Measurements from ENCODE around the gene C3orf20.

Gene C3orf20

GRCh38 chr3:14641346-14641745, 33.6 kb upstream of the C3orf20 start:
- Histone ChIP-seq H3K4me3 (ENCODE audit: insufficient read length, low read depth) (no peak overlapping the region), H3K4me1 (ENCODE audit: insufficient read depth, insufficient read length) (peaks cover 3% of the 10 kb centered on the region), H3K36me3 (ENCODE audit: insufficient read depth, insufficient read length, low read length) (no peaks in the 10 kb centered on the region), H3K27me3 (ENCODE audit: insufficient read depth, insufficient read length) (no peaks in the 10 kb centered on the region), H3K9me3 (ENCODE audit: insufficient read depth, low read length) (no peaks in the 10 kb centered on the region), H3K9ac (ENCODE audit: insufficient read length, low read depth) (no peak overlapping the region)
- no peak for DNase-seq (ENCODE audit: low read depth, low spot score)
- no peak for TF ChIP-seq SUZ12 (IDR thresholded peaks at IDR 0.05; ENCODE audit: extremely low read depth, insufficient read depth, insufficient read length)
- TF ChIP-seq ZNF274 (IDR thresholded peaks at IDR 0.05; ENCODE audit: low read depth, low read length) = no peak
- no peak for TF ChIP-seq YY1 (IDR thresholded peaks at IDR 0.05; ENCODE audit: insufficient read depth, insufficient read length)

GRCh38 chr3:14645453-14645852, 29.5 kb upstream of the C3orf20 start:
- TF ChIP-seq ZNF274 (IDR thresholded peaks at IDR 0.05; ENCODE audit: low read depth, low read length) = no peak
- TF ChIP-seq SUZ12 (IDR thresholded peaks at IDR 0.05; ENCODE audit: extremely low read depth, insufficient read depth, insufficient read length) = no peak
- no peak for TF ChIP-seq YY1 (IDR thresholded peaks at IDR 0.05; ENCODE audit: insufficient read depth, insufficient read length)
- Histone ChIP-seq H3K9ac (ENCODE audit: insufficient read length, low read depth) (no peak overlapping the region), H3K36me3 (ENCODE audit: insufficient read depth, insufficient read length, low read length) (no peaks in the 10 kb centered on the region), H3K9me3 (ENCODE audit: insufficient read depth, low read length) (no peaks in the 10 kb centered on the region), H3K27me3 (ENCODE audit: insufficient read depth, insufficient read length) (no peaks in the 10 kb centered on the region), H3K4me3 (ENCODE audit: insufficient read length, low read depth) (no peak overlapping the region), H3K4me1 (ENCODE audit: insufficient read depth, insufficient read length) (no peaks in the 10 kb centered on the region)
- DNase-seq (ENCODE audit: low read depth, low spot score) = no peak

- TF ChIP-seq ZNF274 (IDR thresholded peaks at IDR 0.05; ENCODE audit: low read depth, low read length) (no peak), YY1 (IDR thresholded peaks at IDR 0.05; ENCODE audit: insufficient read depth, insufficient read length) (no peak), SUZ12 (IDR thresholded peaks at IDR 0.05; ENCODE audit: extremely low read depth, insufficient read depth, insufficient read length) (no peak)
- no peaks in the 10 kb centered on the region for H3K9me3 ChIP-seq (ENCODE audit: insufficient read depth, low read length)
- no peak for DNase-seq (ENCODE audit: low read depth, low spot score)
- no peak overlapping the region for H3K9ac ChIP-seq (ENCODE audit: insufficient read length, low read depth)
- no peaks in the 10 kb centered on the region for H3K27me3 ChIP-seq (ENCODE audit: insufficient read depth, insufficient read length)
- no peaks in the 10 kb centered on the region for H3K36me3 ChIP-seq (ENCODE audit: insufficient read depth, insufficient read length, low read length)
- no peak overlapping the region for H3K4me3 ChIP-seq (ENCODE audit: insufficient read length, low read depth)
- H3K4me1 ChIP-seq (ENCODE audit: insufficient read depth, insufficient read length) = no peaks in the 10 kb centered on the region
Observed at GRCh38 chr3:14646131-14646573, 28.8 kb upstream of the C3orf20 start.

- no peaks in the 10 kb centered on the region for H3K9me3 ChIP-seq (ENCODE audit: insufficient read depth, low read length)
- H3K4me1 ChIP-seq (ENCODE audit: insufficient read depth, insufficient read length) = no peaks in the 10 kb centered on the region
- H3K36me3 ChIP-seq (ENCODE audit: insufficient read depth, insufficient read length, low read length) = no peaks in the 10 kb centered on the region
- no peaks in the 10 kb centered on the region for H3K27me3 ChIP-seq (ENCODE audit: insufficient read depth, insufficient read length)
- H3K4me3 ChIP-seq (ENCODE audit: insufficient read length, low read depth) = no peak overlapping the region
- no peak overlapping the region for H3K9ac ChIP-seq (ENCODE audit: insufficient read length, low read depth)
- no peak for DNase-seq (ENCODE audit: low read depth, low spot score)
- TF ChIP-seq SUZ12 (IDR thresholded peaks at IDR 0.05; ENCODE audit: extremely low read depth, insufficient read depth, insufficient read length) (no peak), YY1 (IDR thresholded peaks at IDR 0.05; ENCODE audit: insufficient read depth, insufficient read length) (no peak), ZNF274 (IDR thresholded peaks at IDR 0.05; ENCODE audit: low read depth, low read length) (no peak)
Observed at GRCh38 chr3:14646589-14647413, 28.1 kb upstream of the C3orf20 start.

- no peak overlapping the region for H3K4me3 ChIP-seq (ENCODE audit: insufficient read length, low read depth)
- no peaks in the 10 kb centered on the region for H3K36me3 ChIP-seq (ENCODE audit: insufficient read depth, insufficient read length, low read length)
- H3K9me3 ChIP-seq (ENCODE audit: insufficient read depth, low read length) = no peaks in the 10 kb centered on the region
- H3K27me3 ChIP-seq (ENCODE audit: insufficient read depth, insufficient read length) = no peaks in the 10 kb centered on the region
- no peak overlapping the region for H3K9ac ChIP-seq (ENCODE audit: insufficient read length, low read depth)
- no peak for TF ChIP-seq ZNF274 (IDR thresholded peaks at IDR 0.05; ENCODE audit: low read depth, low read length)
- TF ChIP-seq SUZ12 (IDR thresholded peaks at IDR 0.05; ENCODE audit: extremely low read depth, insufficient read depth, insufficient read length) = no peak
- no peak for TF ChIP-seq YY1 (IDR thresholded peaks at IDR 0.05; ENCODE audit: insufficient read depth, insufficient read length)
- no peaks in the 10 kb centered on the region for H3K4me1 ChIP-seq (ENCODE audit: insufficient read depth, insufficient read length)
- no peak for DNase-seq (ENCODE audit: low read depth, low spot score)
Observed at GRCh38 chr3:14647976-14648955, 26.7 kb upstream of the C3orf20 start.

GRCh38 chr3:14649466-14649865, 25.5 kb upstream of the C3orf20 start:
- H3K36me3 ChIP-seq (ENCODE audit: insufficient read depth, insufficient read length, low read length) = peaks cover 6% of the 10 kb centered on the region
- no peak overlapping the region for H3K4me3 ChIP-seq (ENCODE audit: insufficient read length, low read depth)
- no peak for DNase-seq (ENCODE audit: low read depth, low spot score)
- no peaks in the 10 kb centered on the region for H3K4me1 ChIP-seq (ENCODE audit: insufficient read depth, insufficient read length)
- H3K9ac ChIP-seq (ENCODE audit: insufficient read length, low read depth) = no peak overlapping the region
- H3K9me3 ChIP-seq (ENCODE audit: insufficient read depth, low read length) = no peaks in the 10 kb centered on the region
- TF ChIP-seq ZNF274 (IDR thresholded peaks at IDR 0.05; ENCODE audit: low read depth, low read length) = no peak
- TF ChIP-seq YY1 (IDR thresholded peaks at IDR 0.05; ENCODE audit: insufficient read depth, insufficient read length) = no peak
- no peak for TF ChIP-seq SUZ12 (IDR thresholded peaks at IDR 0.05; ENCODE audit: extremely low read depth, insufficient read depth, insufficient read length)
- H3K27me3 ChIP-seq (ENCODE audit: insufficient read depth, insufficient read length) = no peaks in the 10 kb centered on the region

- Histone ChIP-seq H3K27me3 (ENCODE audit: insufficient read depth, insufficient read length) (no peaks in the 10 kb centered on the region), H3K4me3 (ENCODE audit: insufficient read length, low read depth) (no peak overlapping the region), H3K36me3 (ENCODE audit: insufficient read depth, insufficient read length, low read length) (peaks cover 14% of the 10 kb centered on the region), H3K9me3 (ENCODE audit: insufficient read depth, low read length) (no peaks in the 10 kb centered on the region), H3K9ac (ENCODE audit: insufficient read length, low read depth) (peak overlapping the region; percentile 54), H3K4me1 (ENCODE audit: insufficient read depth, insufficient read length) (no peaks in the 10 kb centered on the region)
- TF ChIP-seq SUZ12 (IDR thresholded peaks at IDR 0.05; ENCODE audit: extremely low read depth, insufficient read depth, insufficient read length) = no peak
- TF ChIP-seq ZNF274 (IDR thresholded peaks at IDR 0.05; ENCODE audit: low read depth, low read length) = no peak
- TF ChIP-seq YY1 (IDR thresholded peaks at IDR 0.05; ENCODE audit: insufficient read depth, insufficient read length) = no peak
- no peak for DNase-seq (ENCODE audit: low read depth, low spot score)
Observed at GRCh38 chr3:14650193-14650592, 24.7 kb upstream of the C3orf20 start.
